Esophagus squamous epithelium (tissue), 5 donors: Measurements from ENCODE around the gene LRRIQ1. TPM values are rescaled to one million over a fixed set of nuclear protein-coding genes. Genes with fewer than 3 reads are reported as not detected.

Experiments used
- DNase-seq: peaks from one replicate; lab custom pipeline; 2025; lab: John Stamatoyannopoulos, UW
- H3K27ac ChIP-seq, 4 donors: fragments of 200-600 bp; sonication (generic); one replicate each; pipeline ENCODE4 v1.5.1; 2016 to 2019; ENCODE audit warnings: mild to moderate bottlenecking in 1 of 4
- H3K27me3 ChIP-seq, 4 donors: fragments of 200-600 bp; sonication (generic); 1 replicate in 3 of 4; 2 replicates in 1 of 4; pipeline versions ENCODE4 v1.5.1 to v1.6.0; 2017 to 2021; ENCODE audit warnings: antibody characterized with exemption in 1 of 4
- H3K36me3 ChIP-seq, 3 donors: fragments of 200-600 bp; sonication (generic); one replicate each; pipeline ENCODE4 v1.5.1; 2016 to 2019
- H3K4me1 ChIP-seq, 3 donors: fragments of 200-600 bp; sonication (generic); one replicate each; pipeline ENCODE4 v1.5.1; 2017 to 2019
- H3K4me3 ChIP-seq, 4 donors: fragments of 200-600 bp; sonication (generic); 1 replicate in 3 of 4; 2 replicates in 1 of 4; pipeline ENCODE4 v1.5.1; 2016 to 2019; ENCODE audit warnings: mild to moderate bottlenecking in 2 of 4, moderate library complexity in 1 of 4
- H3K9me3 ChIP-seq, 3 donors: fragments of 200-600 bp; sonication (generic); one replicate each; pipeline ENCODE4 v1.5.1; 2016 to 2019
- POLR2A ChIP-seq, 4 donors: fragments of 450-650 bp; IDR thresholded peaks; one replicate each; pipeline ENCODE4 v1.6.1; 2017; ENCODE audit warnings: antibody characterized with exemption in 4 of 4, mild to moderate bottlenecking in 4 of 4, moderate library complexity in 3 of 4
- WGBS, 2 donors: methylation state at CpG; one replicate each; pipeline ENCODE4 v1.1.5; 2018; 5-methylcytosine and 5-hydroxymethylcytosine counted together
- intact Hi-C: fragments of 100-400 bp; cut with DNase I; formaldehyde crosslinking; loops from one replicate; pipeline ENCODE4 v1.15.0; 2022
- total RNA-seq, 4 donors: library from RNA; depleted of rRNA; stranded (reverse); fragments of >200 nt; gene quantifications; one replicate each; pipeline ENCODE4 v1.1.0, GENCODE V29; 2016
- TF ChIP-seq, protein P1 (sequence below), 6 experiments: fragments of 450-650 bp in 4 of 6; fragments of 200-600 bp in 2 of 6; sonication (generic) in 2 of 6; IDR thresholded peaks; one replicate each; pipeline ENCODE4 v1.5.1; 2016 to 2019; ENCODE audit warnings: antibody characterized with exemption in 6 of 6, mild to moderate bottlenecking in 4 of 6, moderate library complexity in 4 of 6
- donor health status: DM: yes; HTN: yes; CAD: no.

The LRRIQ1 gene
- total RNA-seq, 4 donors from 2014 or later: 0.09 TPM; not detected in 3

DNA sequence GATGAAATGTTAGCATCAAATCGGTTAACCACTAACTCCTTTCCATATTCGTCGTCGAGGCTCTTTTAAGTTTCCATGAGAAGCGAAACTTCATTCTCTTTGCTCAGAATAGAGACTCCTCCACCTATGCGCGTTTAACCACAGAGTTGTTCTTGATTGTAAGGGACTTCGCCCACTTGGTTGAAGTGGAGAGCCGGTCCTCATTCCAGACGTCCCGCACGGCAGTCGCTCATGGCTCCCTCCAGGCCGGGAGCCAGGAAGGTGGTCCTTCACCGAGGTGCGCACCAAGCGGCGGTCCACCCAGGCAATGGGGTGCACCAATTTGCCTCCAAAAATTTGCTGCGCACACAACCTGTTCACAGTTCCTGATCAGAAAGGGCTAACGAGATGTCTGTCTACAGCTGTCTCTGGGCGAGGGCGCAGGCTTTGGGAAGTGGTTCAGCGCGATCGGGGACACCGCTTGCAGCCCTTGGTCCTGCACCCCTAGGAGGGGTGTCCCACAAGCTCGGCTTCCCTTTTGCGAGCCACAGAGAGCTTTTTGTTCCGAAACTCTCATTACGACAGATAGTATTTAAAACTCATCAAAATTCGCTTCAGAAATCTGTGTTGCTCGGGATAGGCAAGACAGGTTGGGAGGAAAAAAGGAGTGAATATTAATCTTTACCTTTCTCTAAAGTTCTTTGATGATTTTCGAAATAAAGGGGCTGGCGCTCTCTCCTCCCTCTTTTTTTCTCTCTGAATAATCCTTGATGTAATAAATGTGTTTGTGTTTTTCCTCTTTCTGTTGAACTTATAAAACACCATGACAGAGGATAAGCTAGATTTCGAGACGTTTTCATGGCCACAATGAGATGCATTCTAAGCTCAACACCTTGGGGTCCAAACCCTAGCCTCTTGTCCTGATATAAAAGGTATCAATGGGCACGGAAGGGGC lies 237.5 kb downstream of the LRRIQ1 start:
- peaks cover 4 to 97% (median 14%) of the 10 kb centered on the region in 4 donors for H3K27me3 ChIP-seq
- 22 to 23% methylated on average over 24 to 33 of the region's 37 CpGs for WGBS, 2 donors
- H3K4me1 ChIP-seq: peaks cover 0 to 7% (median 0%) of the 10 kb centered on the region in 3 donors
- no peak overlapping the region for H3K27ac ChIP-seq
- no peak overlapping the region for H3K4me3 ChIP-seq
- TF ChIP-seq POLR2A (IDR thresholded peaks at IDR 0.05): no peak
- TF ChIP-seq, protein P1, sequence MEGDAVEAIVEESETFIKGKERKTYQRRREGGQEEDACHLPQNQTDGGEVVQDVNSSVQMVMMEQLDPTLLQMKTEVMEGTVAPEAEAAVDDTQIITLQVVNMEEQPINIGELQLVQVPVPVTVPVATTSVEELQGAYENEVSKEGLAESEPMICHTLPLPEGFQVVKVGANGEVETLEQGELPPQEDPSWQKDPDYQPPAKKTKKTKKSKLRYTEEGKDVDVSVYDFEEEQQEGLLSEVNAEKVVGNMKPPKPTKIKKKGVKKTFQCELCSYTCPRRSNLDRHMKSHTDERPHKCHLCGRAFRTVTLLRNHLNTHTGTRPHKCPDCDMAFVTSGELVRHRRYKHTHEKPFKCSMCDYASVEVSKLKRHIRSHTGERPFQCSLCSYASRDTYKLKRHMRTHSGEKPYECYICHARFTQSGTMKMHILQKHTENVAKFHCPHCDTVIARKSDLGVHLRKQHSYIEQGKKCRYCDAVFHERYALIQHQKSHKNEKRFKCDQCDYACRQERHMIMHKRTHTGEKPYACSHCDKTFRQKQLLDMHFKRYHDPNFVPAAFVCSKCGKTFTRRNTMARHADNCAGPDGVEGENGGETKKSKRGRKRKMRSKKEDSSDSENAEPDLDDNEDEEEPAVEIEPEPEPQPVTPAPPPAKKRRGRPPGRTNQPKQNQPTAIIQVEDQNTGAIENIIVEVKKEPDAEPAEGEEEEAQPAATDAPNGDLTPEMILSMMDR (IDR thresholded peaks at IDR 0.05): no peak
- no peaks in the 10 kb centered on the region for H3K36me3 ChIP-seq
- no peak for DNase-seq
- intact Hi-C loops: no loop called here
- H3K9me3 ChIP-seq: peaks cover 0 to 5% (median 2%) of the 10 kb centered on the region in 3 donors

DNA sequence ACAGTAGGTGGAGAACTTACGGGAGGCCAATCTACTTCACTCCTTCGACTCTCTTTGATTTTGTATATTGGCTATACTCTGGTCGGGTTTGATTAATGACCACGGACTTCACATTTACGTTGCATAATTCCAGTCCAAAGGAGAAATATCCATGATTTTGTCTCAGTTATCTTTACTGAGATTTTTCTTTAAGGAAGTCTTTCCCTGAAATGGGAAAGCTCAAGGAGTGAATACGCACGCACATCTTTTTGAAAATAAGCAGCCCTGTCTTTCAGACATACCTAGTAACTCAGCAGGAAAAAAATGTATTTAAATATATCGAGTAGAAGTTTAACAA lies 238.1 kb downstream of the LRRIQ1 start:
- H3K27ac ChIP-seq: no peak overlapping the region
- peaks cover 9 to 97% (median 18%) of the 10 kb centered on the region in 4 donors for H3K27me3 ChIP-seq
- no peak for DNase-seq
- peaks cover 0 to 10% (median 4%) of the 10 kb centered on the region in 3 donors for H3K4me1 ChIP-seq
- WGBS, 2 donors: 15 to 21% methylated on average over 8 of the region's 8 CpGs
- peaks cover 0 to 9% (median 8%) of the 10 kb centered on the region in 3 donors for H3K9me3 ChIP-seq
- intact Hi-C loops: no loop called here
- no peak for TF ChIP-seq POLR2A (IDR thresholded peaks at IDR 0.05)
- TF ChIP-seq, protein P1 (IDR thresholded peaks at IDR 0.05): no peak
- H3K36me3 ChIP-seq: no peaks in the 10 kb centered on the region
- H3K4me3 ChIP-seq: no peak overlapping the region

DNA sequence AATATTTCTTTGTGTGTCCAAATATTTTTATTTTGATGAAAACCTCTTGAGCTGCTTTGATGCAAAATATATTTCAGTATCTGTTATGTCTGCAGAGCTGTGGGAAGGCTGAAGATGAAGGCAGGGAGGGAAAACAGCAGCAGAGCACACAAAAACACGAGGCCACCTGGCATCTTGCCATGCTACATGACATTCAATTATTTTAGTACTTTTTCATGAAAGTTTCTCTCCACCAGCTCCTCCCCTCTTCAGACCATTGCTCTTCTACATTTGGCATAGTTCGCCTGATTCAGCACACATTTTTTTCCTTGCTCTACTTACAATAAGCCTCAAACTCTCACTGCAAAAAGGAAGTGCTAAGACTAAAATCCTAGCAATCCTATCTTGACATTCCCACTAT lies 239.2 kb downstream of the LRRIQ1 start:
- 18 to 19% methylated on average over 2 of the region's 2 CpGs for WGBS, 2 donors
- Histone ChIP-seq H3K4me3 (no peak overlapping the region), H3K9me3 (peaks cover 0 to 10% (median 9%) of the 10 kb centered on the region in 3 donors), H3K4me1 (peaks cover 7 to 21% (median 14%) of the 10 kb centered on the region in 3 donors), H3K36me3 (no peaks in the 10 kb centered on the region), H3K27me3 (peaks cover 15 to 98% (median 27%) of the 10 kb centered on the region in 4 donors), H3K27ac (no peak overlapping the region)
- intact Hi-C loops: no loop called here
- DNase-seq: no peak
- TF ChIP-seq POLR2A (IDR thresholded peaks at IDR 0.05): no peak
- TF ChIP-seq, protein P1 (IDR thresholded peaks at IDR 0.05): no peak

DNA sequence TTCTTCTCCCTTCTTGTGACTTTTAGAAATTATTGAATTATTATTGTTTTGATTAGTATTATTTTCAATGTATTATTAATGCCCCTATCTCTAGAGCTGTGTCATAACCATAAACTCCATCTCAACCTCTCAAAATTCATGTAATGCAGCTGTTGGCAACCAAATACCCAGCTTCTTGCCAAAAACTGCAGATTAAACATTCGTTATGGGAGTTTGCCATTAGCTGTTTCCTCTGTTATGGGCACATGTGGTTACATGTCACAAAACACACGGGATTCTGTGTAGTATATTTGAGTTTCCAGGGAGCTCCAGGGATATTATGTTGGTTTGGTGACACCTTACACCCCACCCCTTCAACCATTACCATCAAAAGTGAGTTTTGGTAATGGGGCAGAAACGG lies 241.0 kb downstream of the LRRIQ1 start:
- 9% methylated on average over 3 of the region's 3 CpGs for WGBS, 2 donors
- no peaks in the 10 kb centered on the region for H3K36me3 ChIP-seq
- TF ChIP-seq, protein P1 (IDR thresholded peaks at IDR 0.05): no peak
- no peak for TF ChIP-seq POLR2A (IDR thresholded peaks at IDR 0.05)
- no peak overlapping the region for H3K4me3 ChIP-seq
- no peak overlapping the region for H3K27ac ChIP-seq
- DNase-seq: no peak
- peaks cover 14 to 28% (median 20%) of the 10 kb centered on the region in 3 donors for H3K4me1 ChIP-seq
- intact Hi-C loops: no loop called here
- H3K27me3 ChIP-seq: peaks cover 15 to 100% (median 34%) of the 10 kb centered on the region in 4 donors
- peaks cover 0 to 10% (median 9%) of the 10 kb centered on the region in 3 donors for H3K9me3 ChIP-seq
